HL-60 (cell line): ENCODE data around the gene EDRF1.

Experiments used
- CTCF ChIP-seq: IDR thresholded peaks from one replicate; pipeline ENCODE4 v1.5.1; 2011; ENCODE audit warnings: low read length, control low read depth, inconsistent platforms; ENCODE audit not compliant: insufficient read depth
- POLR2AphosphoS5 ChIP-seq: IDR thresholded peaks from 2 replicates; pipeline ENCODE4 v1.6.1; 2012; ENCODE audit warnings: low read depth
- REST ChIP-seq: IDR thresholded peaks from 2 replicates; pipeline ENCODE4 v1.6.1; 2012; ENCODE audit warnings: low read depth; ENCODE audit not compliant: insufficient replicate concordance

GRCh38 chr10:125756853-125757487 is 37.5 kb downstream of the EDRF1 start:
- TF ChIP-seq REST (no peak), CTCF (no peak), POLR2AphosphoS5 (no peak)
